Stimulated activated CD8-positive, alpha-beta memory T cell treated with anti-CD3 and anti-CD28 coated beads, Interleukin-2, amount 100 ng/mL, for 1 hour (primary cell): ENCODE results near the gene CEACAM5.

Source experiments
- DNase-seq, 2 donors: peaks; one replicate each; pipeline ENCODE4 v3.0.0-alpha.2; 2020; ENCODE audit warnings: low read depth in 2 of 2

Gene CEACAM5

GRCh38 chr19:41708481-41708880 lies at the start of gene CEACAM5:
Gene CEACAM5, plus strand, starts transcription at chr19:41708626. Its CDS starts 106 bp downstream, at chr19:41708732.
- no peak for DNase-seq

- DNase-seq: no peak
These were observed 42.4 kb upstream of the CEACAM5 start for GRCh38 chr19:41666075-41666474.

- no peak for DNase-seq
These were observed 40.1 kb upstream of the CEACAM5 start for GRCh38 chr19:41668315-41668714.

GRCh38 chr19:41670755-41671154 lies 37.7 kb upstream of the CEACAM5 start:
- DNase-seq: no peak

- DNase-seq: no peak
These were observed 36.9 kb upstream of the CEACAM5 start for GRCh38 chr19:41671486-41671885.

GRCh38 chr19:41682437-41682836 lies 26.0 kb upstream of the CEACAM5 start:
- no peak for DNase-seq

- no peak for DNase-seq
These were observed 21.0 kb upstream of the CEACAM5 start for GRCh38 chr19:41687419-41687818.

- DNase-seq: no peak
These were observed 20.3 kb upstream of the CEACAM5 start, which contains the start of gene CEACAM7 for GRCh38 chr19:41688098-41688497. Gene CEACAM7, minus strand, starts transcription at chr19:41688270. Its CDS starts 105 bp downstream, at chr19:41688165.

GRCh38 chr19:41688687-41689086 lies 19.7 kb upstream of the CEACAM5 start:
- DNase-seq: no peak

- DNase-seq: no peak
These were observed 18.2 kb upstream of the CEACAM5 start for GRCh38 chr19:41689993-41690800.

- no peak for DNase-seq
These were observed 17.7 kb upstream of the CEACAM5 start for GRCh38 chr19:41690801-41691065.

- DNase-seq: no peak
These were observed 17.0 kb upstream of the CEACAM5 start for GRCh38 chr19:41691268-41691970.

- no peak for DNase-seq
These were observed 14.2 kb upstream of the CEACAM5 start for GRCh38 chr19:41694196-41694595.

GRCh38 chr19:41694831-41695635 lies 13.4 kb upstream of the CEACAM5 start:
- no peak for DNase-seq

- no peak for DNase-seq
These were observed 12.7 kb upstream of the CEACAM5 start for GRCh38 chr19:41695745-41696144.

GRCh38 chr19:41696402-41697197 lies 11.8 kb upstream of the CEACAM5 start:
- DNase-seq: no peak

GRCh38 chr19:41697198-41697855 lies 11.1 kb upstream of the CEACAM5 start:
- DNase-seq: no peak

- DNase-seq: no peak
These were observed 9.6 kb upstream of the CEACAM5 start for GRCh38 chr19:41698746-41699230.

- no peak for DNase-seq
These were observed 9.0 kb upstream of the CEACAM5 start for GRCh38 chr19:41699231-41699967.

GRCh38 chr19:41699968-41700323 lies 8.5 kb upstream of the CEACAM5 start:
- no peak for DNase-seq
